Astrocyte (in vitro differentiated cells and primary cell): ENCODE measurements around the gene OSBPL3. TPM values are rescaled to one million over a fixed set of nuclear protein-coding genes. Genes with fewer than 3 reads are reported as not detected.

Experiments
- DNase-seq: peaks from one replicate; pipeline ENCODE4 v3.0.0-alpha.2; 2010; ENCODE audit warnings: low read depth
- FAIRE-seq: peaks from 2 replicates; lab custom pipeline; 2011; peaks lifted over from hg19 to GRCh38; lab: Jason Lieb, UNC
- H2AFZ ChIP-seq: 2 replicates; pipeline ENCODE4 v1.6.0; 2012; ENCODE audit warnings: low read depth, low read length, inconsistent platforms
- H3K27ac ChIP-seq: 2 replicates; pipeline ENCODE4 v1.5.1; 2011; ENCODE audit warnings: low read depth, low read length, inconsistent platforms
- H3K27me3 ChIP-seq: 2 replicates; pipeline ENCODE4 v1.6.0; 2011; ENCODE audit warnings: low read length, inconsistent platforms; ENCODE audit not compliant: insufficient read depth
- H3K36me3 ChIP-seq: 2 replicates; pipeline ENCODE4 v1.5.1; 2011; ENCODE audit warnings: low read length, inconsistent platforms; ENCODE audit not compliant: insufficient read depth
- H3K4me1 ChIP-seq: 2 replicates; pipeline ENCODE4 v1.5.1; 2011; ENCODE audit warnings: low read length, inconsistent platforms; ENCODE audit not compliant: insufficient read depth
- H3K4me2 ChIP-seq: 2 replicates; pipeline ENCODE4 v1.6.0; 2012; ENCODE audit warnings: low read length, inconsistent platforms
- H3K4me3 ChIP-seq: 2 replicates; pipeline ENCODE4 v1.5.1; 2011; ENCODE audit warnings: low read depth, mild to moderate bottlenecking, low read length, inconsistent platforms; ENCODE audit not compliant: insufficient read depth
- H3K79me2 ChIP-seq: 2 replicates; pipeline ENCODE4 v1.6.0; 2012; ENCODE audit warnings: mild to moderate bottlenecking, low read length, inconsistent platforms; ENCODE audit not compliant: insufficient read depth
- H3K9ac ChIP-seq: 2 replicates; pipeline ENCODE4 v1.6.0; 2012; ENCODE audit warnings: mild to moderate bottlenecking, low read length, inconsistent platforms
- H3K9me3 ChIP-seq: 2 replicates; pipeline ENCODE4 v1.5.1; 2012; ENCODE audit warnings: low read depth, mild to moderate bottlenecking, low read length, inconsistent platforms; ENCODE audit not compliant: insufficient read depth
- H4K20me1 ChIP-seq: 2 replicates; pipeline ENCODE4 v1.6.0; 2012; ENCODE audit warnings: low read length, inconsistent platforms; ENCODE audit not compliant: insufficient read depth
- H3K27ac Mint-ChIP-seq: one replicate; pipeline ENCODE4 v1.8.0; 2021; ENCODE audit warnings: mild to moderate bottlenecking, mixed read lengths; ENCODE audit not compliant: unreplicated experiment
- H3K27me3 Mint-ChIP-seq: one replicate; pipeline ENCODE4 v1.8.0; 2021; ENCODE audit warnings: low read depth, mixed read lengths; ENCODE audit not compliant: unreplicated experiment
- H3K36me3 Mint-ChIP-seq: one replicate; pipeline ENCODE4 v1.8.0; 2021; ENCODE audit warnings: low read depth, mixed read lengths; ENCODE audit not compliant: unreplicated experiment
- H3K4me1 Mint-ChIP-seq: one replicate; pipeline ENCODE4 v1.8.0; 2021; ENCODE audit warnings: low read depth, mixed read lengths; ENCODE audit not compliant: unreplicated experiment
- H3K4me3 Mint-ChIP-seq: one replicate; pipeline ENCODE4 v1.8.0; 2021; ENCODE audit warnings: mild to moderate bottlenecking, moderate library complexity, mixed read lengths; ENCODE audit not compliant: unreplicated experiment
- H3K9me3 Mint-ChIP-seq: one replicate; pipeline ENCODE4 v1.8.0; 2021; ENCODE audit warnings: mild to moderate bottlenecking, mixed read lengths; ENCODE audit not compliant: unreplicated experiment
- EZH2 ChIP-seq: IDR thresholded peaks from 2 replicates; pipeline ENCODE4 v1.6.1; 2012; ENCODE audit warnings: mild to moderate bottlenecking, low read length, inconsistent platforms; ENCODE audit not compliant: insufficient read depth
- total RNA-seq: library from RNA; stranded (reverse); gene quantifications from 2 replicates; pipeline ENCODE4 v1.2.1, GENCODE V29; 2021
- TF ChIP-seq, protein P1 (sequence below): IDR thresholded peaks from 2 replicates; pipeline ENCODE4 v1.5.1; 2011; ENCODE audit warnings: low read depth, mild to moderate bottlenecking, inconsistent platforms, low read length, moderate library complexity; ENCODE audit not compliant: insufficient read depth

Gene OSBPL3
- total RNA-seq, 1 donor from 2014 or later, result 62.9 TPM

DNA sequence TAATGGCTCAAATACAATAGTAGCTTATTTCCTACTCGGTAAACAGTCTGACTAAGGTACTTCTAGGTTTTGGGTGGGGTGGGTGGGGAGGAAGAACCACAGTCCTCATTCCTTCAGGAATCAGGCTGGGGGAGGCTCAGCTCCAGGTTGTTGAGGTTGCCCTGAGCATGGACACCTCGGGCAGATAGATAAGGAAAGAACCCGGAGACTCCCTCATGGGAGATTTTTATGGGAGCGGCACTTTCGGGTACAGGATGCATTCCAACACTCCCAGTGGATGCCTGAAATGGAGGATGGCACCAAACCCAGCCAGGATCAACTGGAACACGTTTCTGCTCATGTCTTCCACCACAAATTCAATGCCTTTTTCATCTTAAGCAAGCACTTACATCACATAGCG lies 217.2 kb downstream of the OSBPL3 start:
- H3K4me3 Mint-ChIP-seq, result no peak overlapping the region
- H3K4me1 Mint-ChIP-seq, result peaks cover 4% of the 10 kb centered on the region
- no peak overlapping the region for H3K27ac Mint-ChIP-seq
- no peaks in the 10 kb centered on the region for H3K36me3 Mint-ChIP-seq
- TF ChIP-seq, protein P1, sequence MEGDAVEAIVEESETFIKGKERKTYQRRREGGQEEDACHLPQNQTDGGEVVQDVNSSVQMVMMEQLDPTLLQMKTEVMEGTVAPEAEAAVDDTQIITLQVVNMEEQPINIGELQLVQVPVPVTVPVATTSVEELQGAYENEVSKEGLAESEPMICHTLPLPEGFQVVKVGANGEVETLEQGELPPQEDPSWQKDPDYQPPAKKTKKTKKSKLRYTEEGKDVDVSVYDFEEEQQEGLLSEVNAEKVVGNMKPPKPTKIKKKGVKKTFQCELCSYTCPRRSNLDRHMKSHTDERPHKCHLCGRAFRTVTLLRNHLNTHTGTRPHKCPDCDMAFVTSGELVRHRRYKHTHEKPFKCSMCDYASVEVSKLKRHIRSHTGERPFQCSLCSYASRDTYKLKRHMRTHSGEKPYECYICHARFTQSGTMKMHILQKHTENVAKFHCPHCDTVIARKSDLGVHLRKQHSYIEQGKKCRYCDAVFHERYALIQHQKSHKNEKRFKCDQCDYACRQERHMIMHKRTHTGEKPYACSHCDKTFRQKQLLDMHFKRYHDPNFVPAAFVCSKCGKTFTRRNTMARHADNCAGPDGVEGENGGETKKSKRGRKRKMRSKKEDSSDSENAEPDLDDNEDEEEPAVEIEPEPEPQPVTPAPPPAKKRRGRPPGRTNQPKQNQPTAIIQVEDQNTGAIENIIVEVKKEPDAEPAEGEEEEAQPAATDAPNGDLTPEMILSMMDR, result no peak
- TF ChIP-seq EZH2, result no peak
- no peak for DNase-seq
- Histone ChIP-seq H2AFZ (no peak overlapping the region), H3K4me3 (no peak overlapping the region), H3K79me2 (no peaks in the 10 kb centered on the region), H3K9ac (no peak overlapping the region), H3K4me1 (peaks cover 2% of the 10 kb centered on the region), H3K36me3 (no peaks in the 10 kb centered on the region), H3K27ac (no peak overlapping the region), H4K20me1 (no peaks in the 10 kb centered on the region), H3K9me3 (no peaks in the 10 kb centered on the region), H3K27me3 (no peaks in the 10 kb centered on the region), H3K4me2 (no peak overlapping the region)
- no peaks in the 10 kb centered on the region for H3K9me3 Mint-ChIP-seq
- no peak for FAIRE-seq
- H3K27me3 Mint-ChIP-seq, result peaks cover 1% of the 10 kb centered on the region

DNA sequence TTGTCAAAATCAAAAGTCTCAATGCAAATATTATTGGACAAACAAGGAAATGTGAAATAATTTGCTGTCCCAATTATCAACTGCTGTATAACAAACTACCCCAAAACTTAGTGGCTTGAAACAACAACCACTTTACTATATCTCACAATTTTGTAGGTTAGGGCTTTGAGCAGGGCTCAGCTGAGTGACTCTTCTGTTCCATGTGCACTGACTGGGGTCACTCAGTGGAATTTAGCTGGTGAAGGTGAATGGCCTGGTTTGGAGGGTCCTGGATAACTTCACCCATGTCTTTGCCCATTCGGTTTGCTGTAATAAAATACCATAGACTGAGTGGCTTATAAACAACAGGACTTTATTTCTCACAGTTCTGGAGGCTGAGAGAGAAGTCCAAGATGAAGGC lies 219.0 kb downstream of the OSBPL3 start:
- TF ChIP-seq EZH2, result no peak
- TF ChIP-seq, protein P1, result no peak
- H3K27me3 Mint-ChIP-seq, result peaks cover 1% of the 10 kb centered on the region
- Histone ChIP-seq H3K9me3 (no peaks in the 10 kb centered on the region), H2AFZ (no peak overlapping the region), H3K79me2 (no peaks in the 10 kb centered on the region), H3K4me1 (peaks cover 12% of the 10 kb centered on the region), H3K27me3 (no peaks in the 10 kb centered on the region), H4K20me1 (no peaks in the 10 kb centered on the region), H3K27ac (no peak overlapping the region), H3K4me3 (no peak overlapping the region), H3K36me3 (no peaks in the 10 kb centered on the region), H3K4me2 (no peak overlapping the region), H3K9ac (no peak overlapping the region)
- no peaks in the 10 kb centered on the region for H3K36me3 Mint-ChIP-seq
- H3K9me3 Mint-ChIP-seq, result no peaks in the 10 kb centered on the region
- FAIRE-seq (no peak), DNase-seq (no peak)
- no peak overlapping the region for H3K4me3 Mint-ChIP-seq
- peaks cover 7% of the 10 kb centered on the region for H3K4me1 Mint-ChIP-seq
- no peak overlapping the region for H3K27ac Mint-ChIP-seq

DNA sequence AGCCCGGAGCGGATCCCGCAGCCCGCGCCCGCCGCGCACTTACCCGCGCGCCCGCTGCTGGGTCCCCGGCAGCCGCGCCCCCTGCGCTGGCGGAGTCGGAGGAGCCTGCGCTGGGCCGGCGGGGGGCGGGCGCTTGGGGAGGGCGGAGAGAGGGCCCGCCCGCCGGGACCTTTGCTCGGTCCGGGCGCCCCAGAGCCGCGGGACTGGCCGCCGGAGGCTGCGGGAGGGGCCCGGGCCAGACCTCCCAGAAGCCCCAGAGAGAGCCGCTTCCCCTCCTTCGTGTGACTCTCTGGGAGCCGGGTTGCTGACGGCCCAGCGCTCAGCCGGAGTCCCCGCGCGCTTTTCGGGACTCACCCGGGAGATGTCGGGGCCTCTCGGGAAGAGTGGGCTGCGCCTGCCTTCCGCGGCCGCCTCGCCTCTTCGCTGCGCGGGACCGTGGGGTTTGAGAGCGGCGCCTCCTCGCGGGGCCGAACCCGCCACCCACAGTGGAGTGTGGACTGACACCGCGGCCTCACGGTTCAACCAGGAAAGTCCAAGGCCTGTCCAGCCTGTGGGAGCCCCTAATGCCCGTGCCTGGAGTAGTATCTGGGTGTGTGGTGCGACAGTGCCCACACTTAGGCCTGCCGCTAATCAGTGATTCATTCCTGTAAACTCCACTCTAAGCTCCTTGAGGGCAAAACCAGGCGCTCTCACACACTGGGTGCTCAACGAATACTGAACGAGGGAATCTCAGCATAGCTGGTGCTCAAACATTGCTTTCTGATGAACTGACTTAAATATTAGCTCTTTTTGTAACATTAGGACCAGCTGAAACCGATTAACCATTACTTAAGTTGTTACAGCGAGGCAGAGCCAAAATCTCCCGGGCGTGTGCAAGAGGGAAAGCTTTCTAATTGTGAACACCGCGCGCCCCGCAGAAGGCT lies 222.4 kb downstream of the OSBPL3 start, which contains the start of gene GSDME:
Gene GSDME, minus strand, starts transcription at position 112 of the 923 bp plus-strand sequence. CDS start 7,690 bp downstream, outside the sequence.
- H3K27me3 ChIP-seq, result no peaks in the 10 kb centered on the region
- H3K9me3 ChIP-seq, result no peaks in the 10 kb centered on the region
- no peaks in the 10 kb centered on the region for H3K36me3 Mint-ChIP-seq
- peak within 1 kb of the TSS; percentile 81 for H3K9ac ChIP-seq
- H3K27ac Mint-ChIP-seq, result peak within 1 kb of the TSS; percentile 63
- FAIRE-seq (no peak), DNase-seq (peak; percentile 43)
- H3K79me2 ChIP-seq, result no peaks in the 10 kb centered on the region
- H3K9me3 Mint-ChIP-seq, result no peaks in the 10 kb centered on the region
- TF ChIP-seq EZH2, result no peak
- TF ChIP-seq, protein P1, result no peak
- H3K27ac ChIP-seq, result peak within 1 kb of the TSS; percentile 71
- H3K4me2 ChIP-seq, result peak within 1 kb of the TSS; percentile 92
- H3K4me1 ChIP-seq, result peaks cover 21% of the 10 kb centered on the region
- peaks cover 20% of the 10 kb centered on the region for H3K4me1 Mint-ChIP-seq
- H3K27me3 Mint-ChIP-seq, result peaks cover 1% of the 10 kb centered on the region
- peak within 1 kb of the TSS; percentile 76 for H2AFZ ChIP-seq
- peak within 1 kb of the TSS; percentile 90 for H3K4me3 Mint-ChIP-seq
- H4K20me1 ChIP-seq, result no peaks in the 10 kb centered on the region
- peak within 1 kb of the TSS; percentile 68 for H3K4me3 ChIP-seq
- H3K36me3 ChIP-seq, result no peaks in the 10 kb centered on the region
